ENCODE results near the gene HAUS3.

GRCh38 chr4:2251795-2252529 is 10.0 kb upstream of the HAUS3 start:
- TF ChIP-seq, protein P1, sequence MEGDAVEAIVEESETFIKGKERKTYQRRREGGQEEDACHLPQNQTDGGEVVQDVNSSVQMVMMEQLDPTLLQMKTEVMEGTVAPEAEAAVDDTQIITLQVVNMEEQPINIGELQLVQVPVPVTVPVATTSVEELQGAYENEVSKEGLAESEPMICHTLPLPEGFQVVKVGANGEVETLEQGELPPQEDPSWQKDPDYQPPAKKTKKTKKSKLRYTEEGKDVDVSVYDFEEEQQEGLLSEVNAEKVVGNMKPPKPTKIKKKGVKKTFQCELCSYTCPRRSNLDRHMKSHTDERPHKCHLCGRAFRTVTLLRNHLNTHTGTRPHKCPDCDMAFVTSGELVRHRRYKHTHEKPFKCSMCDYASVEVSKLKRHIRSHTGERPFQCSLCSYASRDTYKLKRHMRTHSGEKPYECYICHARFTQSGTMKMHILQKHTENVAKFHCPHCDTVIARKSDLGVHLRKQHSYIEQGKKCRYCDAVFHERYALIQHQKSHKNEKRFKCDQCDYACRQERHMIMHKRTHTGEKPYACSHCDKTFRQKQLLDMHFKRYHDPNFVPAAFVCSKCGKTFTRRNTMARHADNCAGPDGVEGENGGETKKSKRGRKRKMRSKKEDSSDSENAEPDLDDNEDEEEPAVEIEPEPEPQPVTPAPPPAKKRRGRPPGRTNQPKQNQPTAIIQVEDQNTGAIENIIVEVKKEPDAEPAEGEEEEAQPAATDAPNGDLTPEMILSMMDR (IDR thresholded peaks at IDR 0.05; ENCODE audit: insufficient read depth, low read length, poor library complexity, severe bottlenecking): no peak
- TF ChIP-seq EZH2phosphoT487 (conservative IDR thresholded peaks at IDR 0.05; ENCODE audit: low read length): no peak
